ENCODE data around the gene RTF2.

GRCh38 chr20:56487216-56487615, 18.8 kb downstream of the RTF2 start:
- TF ChIP-seq POLR2A (IDR thresholded peaks at IDR 0.05; ENCODE audit: low read depth, low read length) (no peak), CTCF (conservative IDR thresholded peaks at IDR 0.05; ENCODE audit: low read depth, low read length) (no peak), RFX5 (IDR thresholded peaks at IDR 0.05; ENCODE audit: low read depth, low read length) (no peak), USF2 (IDR thresholded peaks at IDR 0.05; ENCODE audit: low read depth, low read length) (no peak), MXI1 (IDR thresholded peaks at IDR 0.05; ENCODE audit: borderline replicate concordance, low read depth, low read length) (no peak), FOS (IDR thresholded peaks at IDR 0.05; ENCODE audit: low read depth, low read length) (no peak), MAFK (IDR thresholded peaks at IDR 0.05; ENCODE audit: low read depth, low read length) (no peak), RAD21 (IDR thresholded peaks at IDR 0.05; ENCODE audit: low read length) (no peak), CEBPB (IDR thresholded peaks at IDR 0.05; ENCODE audit: low read depth, low read length) (no peak), NFE2L2 (IDR thresholded peaks at IDR 0.05; ENCODE audit: low read depth, low read length) (no peak), SMC3 (IDR thresholded peaks at IDR 0.05; ENCODE audit: low read depth, low read length) (no peak), BHLHE40 (IDR thresholded peaks at IDR 0.05; ENCODE audit: low read depth, low read length) (no peak), CHD1 (IDR thresholded peaks at IDR 0.05; ENCODE audit: low read depth, low read length) (no peak), ELK1 (IDR thresholded peaks at IDR 0.05; ENCODE audit: borderline replicate concordance, low read depth, low read length) (no peak)
